Dermis blood vessel endothelial cell (primary cell): Measurements from ENCODE around the gene ZBTB7C. TPM values are rescaled to one million over a fixed set of nuclear protein-coding genes. Genes with fewer than 3 reads are reported as not detected.

Source experiments
- DNase-seq: peaks from one replicate; pipeline ENCODE4 v3.0.0; 2010
- total RNA-seq: library from RNA; depleted of rRNA; stranded (reverse); fragments of >200 nt; gene quantifications from 2 replicates; pipeline ENCODE4 v1.2.3, GENCODE V29; 2014

ZBTB7C gene
- total RNA-seq, 1 donor from 2014 or later: not detected

- DNase-seq: no peak
These were observed 202.3 kb downstream of the ZBTB7C start for GRCh38 chr18:48206887-48207286.

GRCh38 chr18:48203961-48204666, 205.1 kb downstream of the ZBTB7C start:
- no peak for DNase-seq

GRCh38 chr18:48203288-48203945, 205.8 kb downstream of the ZBTB7C start:
- no peak for DNase-seq

GRCh38 chr18:48202350-48203260, 206.6 kb downstream of the ZBTB7C start:
- DNase-seq: no peak

- no peak for DNase-seq
These were observed 207.2 kb downstream of the ZBTB7C start for GRCh38 chr18:48202006-48202348.

- DNase-seq: no peak
These were observed 207.7 kb downstream of the ZBTB7C start for GRCh38 chr18:48201337-48202005.

- no peak for DNase-seq
These were observed 208.4 kb downstream of the ZBTB7C start for GRCh38 chr18:48200631-48201336.

- no peak for DNase-seq
These were observed 209.8 kb downstream of the ZBTB7C start for GRCh38 chr18:48199399-48199798.

GRCh38 chr18:48197819-48198218, 211.4 kb downstream of the ZBTB7C start:
- DNase-seq: no peak

GRCh38 chr18:48195787-48196186, 213.4 kb downstream of the ZBTB7C start:
- DNase-seq: no peak

GRCh38 chr18:48194591-48195181, 214.5 kb downstream of the ZBTB7C start:
- DNase-seq: no peak

- no peak for DNase-seq
These were observed 215.4 kb downstream of the ZBTB7C start for GRCh38 chr18:48193521-48194492.

GRCh38 chr18:48192542-48192941, 216.6 kb downstream of the ZBTB7C start:
- DNase-seq: no peak

- DNase-seq: no peak
These were observed 217.7 kb downstream of the ZBTB7C start for GRCh38 chr18:48191494-48191893.

GRCh38 chr18:48190994-48191393, 218.2 kb downstream of the ZBTB7C start:
- DNase-seq: no peak

- DNase-seq: no peak
These were observed 220.6 kb downstream of the ZBTB7C start for GRCh38 chr18:48188609-48189008.

- no peak for DNase-seq
These were observed 222.3 kb downstream of the ZBTB7C start for GRCh38 chr18:48186861-48187260.

- no peak for DNase-seq
These were observed 222.9 kb downstream of the ZBTB7C start for GRCh38 chr18:48186131-48186766.

- DNase-seq: no peak
These were observed 225.1 kb downstream of the ZBTB7C start for GRCh38 chr18:48184118-48184517.

- DNase-seq: no peak
These were observed 225.6 kb downstream of the ZBTB7C start for GRCh38 chr18:48183613-48184012.
